Sigmoid colon (tissue), 7 donors: ENCODE results near the gene CAMTA1. TPM values are rescaled to one million over a fixed set of nuclear protein-coding genes. Genes with fewer than 3 reads are reported as not detected.

Source experiments
- DNase-seq: peaks from one replicate; pipeline ENCODE4 v3.0.0-alpha.2; 2019
- H3K27ac ChIP-seq, 4 donors: fragments of 200-600 bp; sonication (generic); one replicate each; pipeline ENCODE4 v1.5.1; 2016 to 2019; ENCODE audit warnings: mild to moderate bottlenecking in 1 of 4
- H3K27me3 ChIP-seq, 3 donors: fragments of 200-600 bp; sonication (generic); one replicate each; pipeline ENCODE4 v1.5.1; 2019; ENCODE audit warnings: mild to moderate bottlenecking in 1 of 3
- H3K36me3 ChIP-seq, 4 donors: fragments of 200-600 bp; sonication (generic); one replicate each; pipeline ENCODE4 v1.5.1; 2016 to 2019
- H3K4me1 ChIP-seq, 4 donors: fragments of 200-600 bp; sonication (generic); one replicate each; pipeline ENCODE4 v1.5.1; 2017 to 2019
- H3K4me3 ChIP-seq, 4 donors: fragments of 200-600 bp; sonication (generic); one replicate each; pipeline ENCODE4 v1.5.1; 2017 to 2019; ENCODE audit warnings: mild to moderate bottlenecking in 2 of 4, moderate library complexity in 1 of 4
- H3K9me3 ChIP-seq, 4 donors: fragments of 200-600 bp in 3 of 4; sonication (generic) in 3 of 4; one replicate each; pipeline versions ENCODE4 v1.5.1 to v1.6.1; 2013 to 2019
- CTCF ChIP-seq, 4 experiments: fragments of 450-650 bp in 3 of 4; fragments of 200-600 bp in 1 of 4; IDR thresholded peaks; one replicate each; pipeline ENCODE4 v1.5.1; 2016 to 2019; ENCODE audit warnings: antibody characterized with exemption in 4 of 4, mild to moderate bottlenecking in 3 of 4, moderate library complexity in 2 of 4
- EP300 ChIP-seq, 4 donors: sonication (generic); formaldehyde crosslinking; IDR thresholded peaks; one replicate each; pipeline ENCODE4 v1.6.1; 2017; ENCODE audit warnings: antibody characterized with exemption in 4 of 4
- POLR2A ChIP-seq, 2 donors: fragments of 450-650 bp; IDR thresholded peaks; one replicate each; pipeline ENCODE4 v1.6.1; 2016; ENCODE audit warnings: antibody characterized with exemption in 2 of 2, mild to moderate bottlenecking in 2 of 2, moderate library complexity in 2 of 2
- POLR2AphosphoS5 ChIP-seq, 4 donors: sonication (generic); formaldehyde crosslinking; IDR thresholded peaks; one replicate each; pipeline ENCODE4 v1.6.1; 2017; ENCODE audit warnings: antibody characterized with exemption in 4 of 4
- WGBS, 2 donors: extraction: QIAGEN DNeasy Blood & Tissue Kit; methylation state at CpG; one replicate each; pipeline ENCODE4 v1.1.7; 2013; 5-methylcytosine and 5-hydroxymethylcytosine counted together
- intact Hi-C: fragments of 100-400 bp; cut with DNase I; formaldehyde crosslinking; loops from one replicate; pipeline ENCODE4 v1.15.1; 2023
- polyA plus RNA-seq, 3 donors: library from polyadenylated mRNA; stranded (reverse); fragments of 200-250 nt; gene quantifications; one replicate each; pipeline ENCODE4 v1.2.3, GENCODE V29; 2013
- total RNA-seq, 4 donors: library from RNA; depleted of rRNA; stranded (reverse); fragments of >200 nt; gene quantifications; one replicate each; pipeline ENCODE4 v1.1.0, GENCODE V29; 2016
- donor health status: healthy with polysubstance abuse.
- donor health status: Bipolar disorder and iron deficiency.
- donor health status: healthy.

The CAMTA1 gene
- total and polyA plus RNA-seq, 7 donors = 97.9 to 196 (median 177) TPM

- DNase-seq = no peak
- no peaks in the 10 kb centered on the region for H3K27me3 ChIP-seq
- WGBS, 2 donors = 86 to 98% methylated on average over 5 of the region's 5 CpGs
- H3K36me3 ChIP-seq = no peaks in the 10 kb centered on the region
- intact Hi-C loops = no loop called here
- H3K9me3 ChIP-seq = no peaks in the 10 kb centered on the region
- H3K4me1 ChIP-seq = peaks cover 0 to 24% (median 21%) of the 10 kb centered on the region in 4 donors
- no peak overlapping the region for H3K4me3 ChIP-seq
- H3K27ac ChIP-seq = no peak overlapping the region
- no peak for TF ChIP-seq POLR2AphosphoS5 (IDR thresholded peaks at IDR 0.05)
- no peak for TF ChIP-seq POLR2A (IDR thresholded peaks at IDR 0.05)
- no peak for TF ChIP-seq CTCF (IDR thresholded peaks at IDR 0.05)
- TF ChIP-seq EP300 (IDR thresholded peaks at IDR 0.05) = no peak
Measured at GRCh38 chr1:6864166-6864565, 78.9 kb downstream of the CAMTA1 start.

- DNase-seq = no peak
- H3K27ac ChIP-seq = no peak overlapping the region
- no peak overlapping the region for H3K4me3 ChIP-seq
- intact Hi-C loops = no loop called here
- H3K27me3 ChIP-seq = no peaks in the 10 kb centered on the region
- WGBS, 2 donors = 91 to 95% methylated on average over 7 of the region's 7 CpGs
- no peaks in the 10 kb centered on the region for H3K36me3 ChIP-seq
- no peak for TF ChIP-seq EP300 (IDR thresholded peaks at IDR 0.05)
- no peak for TF ChIP-seq CTCF (IDR thresholded peaks at IDR 0.05)
- TF ChIP-seq POLR2AphosphoS5 (IDR thresholded peaks at IDR 0.05) = no peak
- TF ChIP-seq POLR2A (IDR thresholded peaks at IDR 0.05) = no peak
- no peaks in the 10 kb centered on the region for H3K9me3 ChIP-seq
- H3K4me1 ChIP-seq = peaks cover 0 to 28% (median 21%) of the 10 kb centered on the region in 4 donors
Measured at GRCh38 chr1:6866825-6867224, 81.6 kb downstream of the CAMTA1 start.

DNA sequence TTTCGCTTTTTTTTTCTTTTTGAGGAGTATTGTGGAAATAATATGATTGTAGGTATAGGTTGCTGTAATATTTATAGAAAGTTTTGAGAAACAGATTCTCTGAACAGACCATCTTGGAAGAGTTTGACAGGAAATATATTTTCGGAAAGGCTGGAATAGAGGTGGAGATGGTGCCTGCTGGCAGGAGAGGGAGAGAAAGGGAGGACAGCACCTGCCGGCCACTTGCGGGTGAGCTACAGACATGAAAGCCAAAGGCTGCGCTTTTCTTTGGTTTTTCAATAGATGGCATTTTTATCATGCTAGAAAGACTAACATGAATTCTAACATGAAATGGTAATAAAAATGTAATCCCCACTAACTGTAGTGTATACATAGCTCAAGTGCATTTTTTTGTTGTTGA lies 82.1 kb downstream of the CAMTA1 start:
- WGBS, 2 donors = 86 to 96% methylated on average over 5 of the region's 5 CpGs
- H3K27me3 ChIP-seq = no peaks in the 10 kb centered on the region
- no peak overlapping the region for H3K4me3 ChIP-seq
- H3K27ac ChIP-seq = no peak overlapping the region
- intact Hi-C loops = no loop called here
- H3K36me3 ChIP-seq = no peaks in the 10 kb centered on the region
- peaks cover 0 to 28% (median 21%) of the 10 kb centered on the region in 4 donors for H3K4me1 ChIP-seq
- TF ChIP-seq POLR2AphosphoS5 (IDR thresholded peaks at IDR 0.05) (no peak), POLR2A (IDR thresholded peaks at IDR 0.05) (no peak), CTCF (IDR thresholded peaks at IDR 0.05) (no peak), EP300 (IDR thresholded peaks at IDR 0.05) (no peak)
- DNase-seq = no peak
- H3K9me3 ChIP-seq = no peaks in the 10 kb centered on the region

DNA sequence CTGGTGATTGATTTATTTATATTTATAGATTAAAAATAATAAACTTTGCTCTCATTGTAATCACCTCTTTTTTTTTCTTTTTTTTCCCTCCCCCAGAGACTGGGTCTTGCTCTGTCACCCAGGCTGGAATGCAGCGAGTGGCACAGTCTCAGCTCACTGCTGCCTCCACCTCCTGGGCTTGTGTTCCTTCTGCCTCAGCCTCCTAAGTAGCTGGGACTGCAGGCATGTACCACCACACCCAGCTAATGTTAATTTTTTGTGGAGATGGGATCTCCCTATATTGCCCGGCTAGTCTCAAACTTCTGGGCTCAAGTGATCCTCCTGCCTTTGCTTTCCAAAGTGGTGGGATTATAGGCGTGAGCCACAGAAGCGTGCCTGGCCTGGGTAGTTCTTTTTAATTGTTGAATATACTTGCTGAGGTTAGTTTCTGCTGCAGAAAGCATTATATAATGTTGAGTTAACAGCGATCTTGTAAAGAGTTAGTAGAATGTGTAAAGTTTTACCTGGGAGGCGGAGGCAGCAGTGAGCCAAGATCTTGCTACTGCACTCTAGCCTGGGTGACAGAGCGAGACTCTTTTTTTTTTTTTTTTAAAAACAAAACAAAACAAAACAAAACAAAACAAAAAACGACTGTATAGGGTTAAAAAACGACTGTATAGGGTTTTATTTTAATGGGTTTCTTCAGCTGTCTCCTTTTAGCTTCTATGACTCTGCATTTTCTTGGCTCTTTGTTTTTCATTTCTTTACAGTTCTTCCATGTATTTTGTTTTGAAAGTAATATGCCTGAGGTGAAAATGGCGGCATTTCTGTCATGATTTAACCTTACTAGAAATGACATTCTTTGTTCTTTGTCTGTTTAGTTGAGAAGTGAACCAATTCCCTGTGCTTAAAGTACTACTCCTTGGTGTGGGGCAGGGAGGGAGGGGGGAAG lies 82.7 kb downstream of the CAMTA1 start:
- Histone ChIP-seq H3K4me1 (peaks cover 0 to 28% (median 21%) of the 10 kb centered on the region in 4 donors), H3K36me3 (no peaks in the 10 kb centered on the region), H3K27me3 (no peaks in the 10 kb centered on the region), H3K4me3 (no peak overlapping the region), H3K9me3 (no peaks in the 10 kb centered on the region), H3K27ac (no peak overlapping the region)
- intact Hi-C loops = no loop called here
- TF ChIP-seq POLR2A (IDR thresholded peaks at IDR 0.05) = no peak
- no peak for TF ChIP-seq EP300 (IDR thresholded peaks at IDR 0.05)
- TF ChIP-seq CTCF (IDR thresholded peaks at IDR 0.05) = no peak
- TF ChIP-seq POLR2AphosphoS5 (IDR thresholded peaks at IDR 0.05) = no peak
- no peak for DNase-seq
- WGBS, 2 donors = 70 to 73% methylated on average over 10 of the region's 10 CpGs
